GM12891 (cell line): ENCODE measurements around the gene CYB5A.

Source experiments
- DNase-seq: peaks from one replicate; pipeline ENCODE4 v3.0.0; 2011; ENCODE audit warnings: low spot score; ENCODE audit not compliant: insufficient read length
- FAIRE-seq: peaks from 2 replicates; lab custom pipeline; 2011; peaks lifted over from hg19 to GRCh38; lab: Jason Lieb, UNC
- PAX5 ChIP-seq: IDR thresholded peaks from 2 replicates; pipeline ENCODE4 v1.6.1; 2011; ENCODE audit warnings: low read length, moderate library complexity, mild to moderate bottlenecking; ENCODE audit not compliant: insufficient read depth, severe bottlenecking
- POLR2A ChIP-seq: IDR thresholded peaks from 2 replicates; pipeline ENCODE4 v1.6.1; 2011; ENCODE audit warnings: low read depth, low read length, control low read depth
- POLR2AphosphoS5 ChIP-seq: IDR thresholded peaks from 2 replicates; pipeline ENCODE4 v1.6.1; 2011; ENCODE audit warnings: low read depth, low read length, control low read depth
- POU2F2 ChIP-seq: IDR thresholded peaks from 2 replicates; pipeline ENCODE4 v1.6.1; 2011; ENCODE audit warnings: low read depth, mild to moderate bottlenecking, control low read depth, low read length, moderate library complexity
- SPI1 ChIP-seq: IDR thresholded peaks from 2 replicates; pipeline ENCODE4 v1.6.1; 2011; ENCODE audit warnings: low read depth, low read length, control low read depth
- TAF1 ChIP-seq: IDR thresholded peaks from 2 replicates; pipeline ENCODE4 v1.6.1; 2011; ENCODE audit warnings: low read depth, low read length, control low read depth

Gene CYB5A

GRCh38 chr18:74225193-74225840 lies 66.4 kb downstream of the CYB5A start:
- FAIRE-seq (no peak), DNase-seq (no peak)

GRCh38 chr18:74222710-74223494 lies 68.9 kb downstream of the CYB5A start:
- TF ChIP-seq POLR2A (no peak), TAF1 (no peak), SPI1 (no peak), PAX5 (no peak), POLR2AphosphoS5 (no peak), POU2F2 (no peak)
- FAIRE-seq, result no peak
- no peak for DNase-seq

More at GRCh38 chr18:74225193-74225840, 66.4 kb downstream of the CYB5A start:
- no peak for TF ChIP-seq POU2F2
- no peak for TF ChIP-seq PAX5
- no peak for TF ChIP-seq SPI1
- TF ChIP-seq POLR2A, result no peak
- TF ChIP-seq TAF1, result no peak

DNA sequence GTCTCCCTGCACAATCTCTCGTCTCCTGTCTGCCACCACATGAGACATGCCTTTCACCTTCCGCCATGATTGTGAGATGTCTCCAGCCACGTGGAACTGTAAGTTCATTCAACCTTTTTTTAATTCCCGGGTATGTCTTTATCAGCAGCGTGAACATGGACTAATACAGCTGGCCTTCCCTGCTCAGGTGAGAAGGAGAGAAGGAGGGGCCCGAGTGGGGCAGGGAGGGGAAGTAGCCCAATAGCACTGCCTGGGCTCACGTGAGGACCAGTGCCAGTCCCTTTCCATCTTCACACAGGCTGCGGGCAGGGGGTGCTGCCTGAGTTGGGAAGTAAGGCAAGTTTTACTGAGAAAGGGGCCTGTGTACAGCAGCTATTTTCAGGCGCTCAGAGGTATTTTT lies 70.7 kb downstream of the CYB5A start:
- TF ChIP-seq POLR2A (no peak), SPI1 (no peak), TAF1 (no peak), POLR2AphosphoS5 (no peak), PAX5 (no peak), POU2F2 (no peak)
- FAIRE-seq (no peak), DNase-seq (no peak)

- TF ChIP-seq POLR2A, result no peak
- TF ChIP-seq POLR2AphosphoS5, result no peak
- TF ChIP-seq TAF1, result no peak
- no peak for TF ChIP-seq SPI1
- no peak for TF ChIP-seq POU2F2
- no peak for TF ChIP-seq PAX5
- no peak for FAIRE-seq
- DNase-seq, result no peak
Observed at GRCh38 chr18:74219056-74219455, 72.7 kb downstream of the CYB5A start.

- FAIRE-seq, result no peak
- DNase-seq, result no peak
- TF ChIP-seq POU2F2 (no peak), PAX5 (no peak), TAF1 (no peak), POLR2A (no peak), SPI1 (no peak), POLR2AphosphoS5 (no peak)
Observed at GRCh38 chr18:74217476-74218143, 74.2 kb downstream of the CYB5A start.

GRCh38 chr18:74216661-74217110 lies 75.1 kb downstream of the CYB5A start:
- FAIRE-seq (no peak), DNase-seq (no peak)
- TF ChIP-seq SPI1 (no peak), TAF1 (no peak), POU2F2 (no peak), PAX5 (no peak), POLR2A (no peak), POLR2AphosphoS5 (no peak)

DNA sequence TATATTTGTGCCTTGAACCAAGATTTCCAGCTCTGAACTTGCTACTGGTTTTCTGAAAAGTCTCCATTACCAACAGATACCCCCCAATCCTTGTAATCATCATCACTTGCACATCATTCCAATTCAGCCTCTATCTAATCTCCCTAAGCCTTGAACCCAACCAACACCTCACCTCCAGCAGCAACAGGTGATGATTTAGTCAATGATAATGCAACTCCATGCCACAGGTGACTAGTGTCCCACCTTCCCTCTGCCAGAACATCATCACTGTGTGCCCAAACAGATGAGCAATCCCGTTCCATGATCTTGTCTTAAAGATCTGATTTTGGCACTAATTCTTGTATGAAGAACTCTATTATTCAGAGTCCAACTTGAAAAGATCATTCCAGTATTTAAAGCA lies 75.9 kb downstream of the CYB5A start:
- DNase-seq (no peak), FAIRE-seq (no peak)
- no peak for TF ChIP-seq POU2F2
- no peak for TF ChIP-seq POLR2A
- TF ChIP-seq TAF1, result no peak
- no peak for TF ChIP-seq SPI1

- TF ChIP-seq PAX5 (no peak), POLR2AphosphoS5 (no peak), POLR2A (no peak), TAF1 (no peak), SPI1 (no peak)
- FAIRE-seq (no peak), DNase-seq (no peak)
Observed at GRCh38 chr18:74213429-74213828, 78.3 kb downstream of the CYB5A start.
